Aorta (tissue), 5 donors: ENCODE measurements around the gene MCM10. TPM values are rescaled to one million over a fixed set of nuclear protein-coding genes. Genes with fewer than 3 reads are reported as not detected.

Source experiments
- ATAC-seq: fragments of 200-7000 bp; cut with Tn5 transposase; one replicate; pipeline ENCODE4 v1.9.1; 2022; ENCODE audit warnings: moderate library complexity; ENCODE audit not compliant: low FRiP score
- DNase-seq, 2 donors: peaks; one replicate each; pipeline ENCODE4 v3.0.0-alpha.2; 2020
- H3K27ac ChIP-seq, 2 donors: one replicate each; pipeline ENCODE4 v1.5.1; 2013; ENCODE audit warnings: low read length in 2 of 2, mild to moderate bottlenecking in 2 of 2, moderate library complexity in 2 of 2, control low read depth in 1 of 2, inconsistent platforms in 1 of 2, low read depth in 1 of 2
- H3K27me3 ChIP-seq, 2 donors: one replicate each; pipeline ENCODE4 v1.6.1; 2013; ENCODE audit warnings: control low read depth in 1 of 2, low read length in 1 of 2, mild to moderate bottlenecking in 1 of 2, moderate library complexity in 1 of 2; ENCODE audit not compliant: insufficient read depth in 2 of 2, control insufficient read depth in 1 of 2
- H3K36me3 ChIP-seq, 2 donors: one replicate each; pipeline ENCODE4 v1.6.1; 2013; ENCODE audit warnings: control low read depth in 1 of 2, low read length in 1 of 2, mild to moderate bottlenecking in 1 of 2; ENCODE audit not compliant: insufficient read depth in 2 of 2, control insufficient read depth in 1 of 2
- H3K4me1 ChIP-seq, 2 donors: one replicate each; pipeline ENCODE4 v1.6.1; 2013; ENCODE audit warnings: low read length in 2 of 2, control low read depth in 1 of 2, mild to moderate bottlenecking in 1 of 2, moderate library complexity in 1 of 2; ENCODE audit not compliant: insufficient read depth in 2 of 2, control insufficient read depth in 1 of 2
- H3K4me3 ChIP-seq, 2 donors: one replicate each; pipeline ENCODE4 v1.5.1; 2013; ENCODE audit warnings: low read length in 2 of 2, control low read depth in 1 of 2, mild to moderate bottlenecking in 1 of 2
- H3K9me3 ChIP-seq: one replicate; pipeline ENCODE4 v1.6.1; 2013; ENCODE audit warnings: mild to moderate bottlenecking, low read length; ENCODE audit not compliant: control insufficient read depth
- WGBS, 2 donors: extraction: QIAGEN DNeasy Blood & Tissue Kit; methylation state at CpG; one replicate each; pipeline ENCODE4 v1.1.7; 2013; 5-methylcytosine and 5-hydroxymethylcytosine counted together
- intact Hi-C, 2 donors: fragments of 100-400 bp; cut with DNase I; formaldehyde crosslinking; loops; one replicate each; pipeline versions ENCODE4 v1.14.2 to v1.15.0; 2022
- long read RNA-seq, 2 donors: library from polyadenylated mRNA; unstranded; transcript quantifications; one replicate each; pipeline ENCODE4 v2.0.0, GENCODE V29; 2020 to 2021
- polyA plus RNA-seq, 2 donors: library from polyadenylated mRNA; stranded (reverse); fragments of 200-250 nt; gene quantifications; one replicate each; pipeline ENCODE4 v1.2.3, GENCODE V29; 2013
- total RNA-seq, 2 donors: library from RNA; stranded (reverse); fragmentation: NEBNext Ultra II Directional; extraction: Animal tissue kit (Norgen Biotek cat#: 25700); gene quantifications; one replicate each; pipeline ENCODE4 v1.2.1, GENCODE V29; 2021
- donor health status: healthy with polysubstance abuse.
- donor health status: Bipolar disorder and iron deficiency.
- donor health status: DM: no; HTN: no; CAD: no.
- donor health status: DM: no; HTN: no; CAD: no.
- donor health status: DM: yes; HTN: yes; CAD: no.

The MCM10 gene
- total RNA-seq (under 1 TPM; 0.78 to 0.81 TPM), polyA plus RNA-seq (under 1 TPM in 1 of 2 donors, not detected in 1; 0.13 TPM)
- long read RNA-seq, donor 1, partial matches to known transcripts: 6 of 7 reads
- long read RNA-seq, donor 1, other reads (novel, unspliced or antisense): 1 of 7 reads
- long read RNA-seq, donor 2: 0 reads

- ATAC-seq: peak; percentile 100
- no peak within 1 kb of the TSS for H3K27ac ChIP-seq
Observed at GRCh38 chr10:13160934-13161856, at the start of gene MCM10. Gene MCM10 (plus strand): TSS chr10:13161558. CDS start chr10:13164203, 2,645 bp downstream.

DNA sequence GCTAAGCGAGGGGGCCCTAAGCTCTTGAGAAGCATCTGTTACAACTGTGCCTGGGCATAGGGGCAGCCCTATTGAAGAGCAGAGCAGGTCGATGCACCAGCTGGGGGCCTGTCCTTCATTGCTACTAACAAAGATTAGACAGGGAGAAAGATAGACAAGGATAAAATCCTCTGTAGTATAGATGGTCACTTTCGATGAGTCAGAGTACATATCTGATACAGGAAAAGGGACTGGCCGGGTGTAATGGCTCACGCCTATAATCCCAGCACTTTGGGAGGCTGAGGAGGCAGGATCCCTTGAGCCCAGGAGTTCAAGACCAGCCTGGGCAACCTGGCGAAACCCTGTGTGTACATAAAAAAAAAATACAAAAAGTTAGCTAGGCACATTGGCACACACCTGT, 47.8 kb upstream of the MCM10 start:
- intact Hi-C loops: no loop called here
- no peaks in the 10 kb centered on the region for H3K9me3 ChIP-seq
- 89 to 91% methylated on average over 6 of the region's 6 CpGs for WGBS, 2 donors
- no peaks in the 10 kb centered on the region for H3K4me1 ChIP-seq
- no peaks in the 10 kb centered on the region for H3K27me3 ChIP-seq
- H3K4me3 ChIP-seq: no peak overlapping the region
- peaks cover 4 to 14% of the 10 kb centered on the region in 2 donors for H3K36me3 ChIP-seq
- DNase-seq (no peak), ATAC-seq (no peak)
- H3K27ac ChIP-seq: no peak overlapping the region

More at GRCh38 chr10:13160934-13161856, at the start of gene MCM10:
- H3K36me3 ChIP-seq: no peaks in the 10 kb centered on the region
- intact Hi-C loops: loop anchor here (1.0 to 10.0 kb wide), 2 partner anchors 114 to 141 kb away; no protein-coding TSS in a partner anchor
- peak; percentile 99 for DNase-seq
- H3K27me3 ChIP-seq: no peaks in the 10 kb centered on the region
- no peaks in the 10 kb centered on the region for H3K4me1 ChIP-seq
- WGBS, 2 donors: 0 to 1% methylated on average over 56 of the region's 56 CpGs
- no peaks in the 10 kb centered on the region for H3K9me3 ChIP-seq
- no peak within 1 kb of the TSS for H3K4me3 ChIP-seq

GRCh38 chr10:13115832-13116803, 45.2 kb upstream of the MCM10 start:
- DNase-seq: no peak
- no peak overlapping the region for H3K27ac ChIP-seq
- no peaks in the 10 kb centered on the region for H3K4me1 ChIP-seq
- WGBS, 2 donors: 78 to 83% methylated on average over 12 of the region's 12 CpGs
- H3K36me3 ChIP-seq: peaks cover 6 to 10% of the 10 kb centered on the region in 2 donors
- H3K27me3 ChIP-seq: no peaks in the 10 kb centered on the region
- no peak overlapping the region for H3K4me3 ChIP-seq
- H3K9me3 ChIP-seq: no peaks in the 10 kb centered on the region
- ATAC-seq: no peak
- intact Hi-C loops: no loop called here

DNA sequence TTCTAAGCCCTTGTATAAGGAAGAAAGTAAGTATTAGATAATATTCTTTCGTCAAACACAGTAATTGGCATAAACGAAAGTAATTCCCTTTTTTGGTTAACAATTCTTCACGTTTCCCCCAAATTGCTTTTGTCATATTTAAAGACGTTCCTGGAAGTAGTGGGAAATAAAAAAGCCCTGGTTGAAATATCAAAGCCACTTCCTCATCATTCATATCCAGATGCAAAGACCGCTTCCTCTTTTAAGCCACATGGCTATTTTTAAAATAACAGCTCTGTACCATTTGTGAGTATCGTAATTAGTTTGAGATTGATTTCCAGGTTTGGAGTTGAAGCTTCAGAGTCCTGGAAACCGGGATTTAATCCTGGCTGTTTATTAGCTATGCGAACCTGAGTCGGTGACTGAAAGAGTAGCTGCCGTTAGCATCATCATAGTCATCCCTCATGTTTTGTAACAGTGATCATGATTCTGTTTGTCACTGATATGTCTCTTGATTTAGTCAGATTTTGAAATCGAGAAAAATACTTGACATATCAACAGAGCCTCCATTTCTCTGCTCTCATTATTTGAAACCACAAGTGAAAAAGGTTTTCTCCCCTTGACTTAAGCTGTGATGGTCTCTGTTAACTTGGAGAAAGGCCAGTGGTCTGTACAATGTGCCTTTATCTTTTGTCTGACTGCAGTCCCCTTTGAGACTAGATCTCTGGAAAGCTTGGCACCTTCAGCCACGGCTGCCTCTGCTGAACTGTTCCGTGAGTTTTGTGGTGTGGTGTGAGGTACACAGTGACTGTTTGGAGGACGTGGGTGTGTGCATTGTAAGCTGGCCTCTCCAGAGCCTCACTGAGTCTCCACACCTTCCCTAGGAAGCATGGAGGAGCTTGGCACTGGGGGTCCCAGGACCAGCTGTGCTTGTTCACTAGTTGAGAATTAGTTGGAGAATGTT, 43.2 kb upstream of the MCM10 start:
- ATAC-seq (no peak), DNase-seq (no peak)
- Histone ChIP-seq H3K4me3 (no peak overlapping the region), H3K36me3 (peaks cover 7% of the 10 kb centered on the region in 2 donors), H3K9me3 (no peaks in the 10 kb centered on the region), H3K27ac (no peak overlapping the region), H3K4me1 (no peaks in the 10 kb centered on the region), H3K27me3 (no peaks in the 10 kb centered on the region)
- intact Hi-C loops: no loop called here
- 71 to 76% methylated on average over 14 of the region's 14 CpGs for WGBS, 2 donors

- intact Hi-C loops: no loop called here
- DNase-seq (no peak), ATAC-seq (no peak)
- Histone ChIP-seq H3K36me3 (peaks cover 5% of the 10 kb centered on the region in 2 donors), H3K27me3 (no peaks in the 10 kb centered on the region), H3K9me3 (no peaks in the 10 kb centered on the region), H3K4me1 (no peaks in the 10 kb centered on the region), H3K27ac (no peak overlapping the region), H3K4me3 (no peak overlapping the region)
- 64 to 72% methylated on average over 3 of the region's 3 CpGs for WGBS, 2 donors
Observed at GRCh38 chr10:13118784-13119410, 42.5 kb upstream of the MCM10 start.

GRCh38 chr10:13120786-13121499, 40.4 kb upstream of the MCM10 start:
- Histone ChIP-seq H3K4me1 (no peaks in the 10 kb centered on the region), H3K36me3 (peaks cover 5% of the 10 kb centered on the region in 2 donors), H3K27me3 (no peaks in the 10 kb centered on the region), H3K4me3 (no peak overlapping the region), H3K27ac (no peak overlapping the region), H3K9me3 (no peaks in the 10 kb centered on the region)
- intact Hi-C loops: no loop called here
- DNase-seq (no peak), ATAC-seq (peak; percentile 66)
- 88 to 92% methylated on average over 10 of the region's 10 CpGs for WGBS, 2 donors

DNA sequence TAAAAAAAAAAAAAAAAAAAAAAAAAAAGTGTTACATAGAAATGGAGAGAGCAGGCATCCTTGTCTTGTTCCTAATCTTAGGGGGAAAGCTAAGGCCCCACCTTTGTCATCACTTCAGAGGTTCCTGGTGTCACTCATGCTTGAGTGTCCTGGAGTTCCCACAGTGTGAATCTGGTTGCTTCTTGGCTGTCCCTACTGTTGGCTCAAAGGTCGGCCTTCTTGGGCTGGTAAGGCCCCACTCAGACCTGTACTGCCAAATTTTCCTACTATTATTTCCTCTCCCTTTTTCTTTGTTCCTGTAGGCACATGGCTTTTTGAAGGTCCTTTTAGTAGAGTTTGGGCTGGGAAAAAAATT, 39.9 kb upstream of the MCM10 start:
- H3K27me3 ChIP-seq: no peaks in the 10 kb centered on the region
- no peak overlapping the region for H3K27ac ChIP-seq
- H3K4me3 ChIP-seq: no peak overlapping the region
- ATAC-seq: peak; percentile 69
- no peaks in the 10 kb centered on the region for H3K4me1 ChIP-seq
- peaks cover 5 to 6% of the 10 kb centered on the region in 2 donors for H3K36me3 ChIP-seq
- no peaks in the 10 kb centered on the region for H3K9me3 ChIP-seq
- no peak for DNase-seq
- intact Hi-C loops: no loop called here
- WGBS, 2 donors: 84 to 97% methylated on average over 1 of the region's 1 CpG
